Limb (tissue), 2 donors: ENCODE results near the gene HESX1.

Experiments used
- DNase-seq, 2 donors: peaks; one replicate each; pipeline ENCODE4 v3.0.0-alpha.2; 2016; ENCODE audit errors: extremely low spot score in 2 of 2

HESX1 gene

GRCh38 chr3:57168151-57168550 is 31.6 kb downstream of the HESX1 start:
- DNase-seq = no peak

GRCh38 chr3:57166660-57167059 is 33.1 kb downstream of the HESX1 start:
- DNase-seq = no peak

DNA sequence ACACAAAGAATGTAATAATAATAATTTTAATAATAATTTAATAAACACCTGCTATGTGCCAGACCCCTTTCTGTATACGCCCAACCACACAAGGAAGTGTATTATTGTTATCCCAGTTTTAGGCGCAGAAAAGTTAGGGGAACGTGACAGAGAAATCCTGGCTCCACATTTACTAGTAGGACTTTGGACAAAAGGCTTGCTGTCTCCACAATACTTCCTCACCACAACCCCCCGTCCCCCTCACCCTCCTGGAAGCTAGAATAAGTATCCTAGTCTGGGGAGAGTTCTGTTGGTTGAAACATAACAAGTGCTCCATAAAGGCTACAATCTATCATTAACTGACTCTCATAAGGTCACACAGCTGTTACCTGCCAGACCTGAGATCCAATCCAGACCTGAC is 34.1 kb downstream of the HESX1 start:
- no peak for DNase-seq

- DNase-seq = peak; percentile 92 to 94
Measured at GRCh38 chr3:57164657-57165573, 34.9 kb downstream of the HESX1 start, which contains the start of gene IL17RD. TSS of gene IL17RD (minus strand) at chr3:57165353. CDS start at chr3:57165286, 67 bp downstream.

DNA sequence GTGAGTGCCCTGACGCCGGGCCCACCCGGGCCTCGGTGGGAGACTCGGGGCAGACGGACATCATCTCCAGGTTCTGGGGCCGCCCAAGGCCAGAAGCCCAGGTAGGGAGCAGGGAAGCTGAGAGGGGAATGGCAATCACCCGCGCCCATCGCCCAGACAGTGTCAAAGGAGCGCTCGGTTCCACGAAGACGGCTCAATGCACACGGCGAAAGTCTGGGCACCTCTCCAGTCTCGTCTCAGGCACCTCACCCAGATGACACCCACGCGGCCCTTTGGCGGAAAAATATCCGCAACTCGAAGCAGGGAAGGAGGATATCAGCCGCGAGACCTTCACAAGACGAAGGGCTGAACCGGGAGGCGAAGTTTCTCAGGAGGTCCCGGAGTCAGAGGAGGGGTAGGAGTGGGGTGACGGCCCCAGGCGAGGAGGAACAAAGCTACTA is 35.5 kb downstream of the HESX1 start:
- no peak for DNase-seq

GRCh38 chr3:57163751-57164150 is 36.0 kb downstream of the HESX1 start:
- DNase-seq = no peak

DNA sequence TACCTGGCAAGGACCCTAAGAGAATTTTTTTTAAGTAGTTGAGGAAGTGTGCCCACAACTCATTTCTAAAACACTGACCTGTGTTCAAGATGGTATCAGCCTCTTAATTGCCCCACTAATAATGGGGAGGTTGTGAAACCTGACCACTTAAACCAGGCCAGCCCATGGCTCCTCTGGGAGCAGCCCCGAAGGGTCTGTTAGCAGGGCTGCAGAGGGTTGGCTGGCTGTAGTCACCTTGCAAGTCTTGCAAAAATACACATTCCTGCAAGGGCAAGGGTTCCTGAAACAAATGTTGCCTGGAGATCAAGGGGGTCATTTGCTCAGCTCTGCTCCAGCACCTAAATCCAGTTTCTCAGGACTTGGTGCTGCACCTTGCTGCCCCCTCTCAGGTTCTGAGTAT is 37.9 kb downstream of the HESX1 start:
- DNase-seq = no peak

DNA sequence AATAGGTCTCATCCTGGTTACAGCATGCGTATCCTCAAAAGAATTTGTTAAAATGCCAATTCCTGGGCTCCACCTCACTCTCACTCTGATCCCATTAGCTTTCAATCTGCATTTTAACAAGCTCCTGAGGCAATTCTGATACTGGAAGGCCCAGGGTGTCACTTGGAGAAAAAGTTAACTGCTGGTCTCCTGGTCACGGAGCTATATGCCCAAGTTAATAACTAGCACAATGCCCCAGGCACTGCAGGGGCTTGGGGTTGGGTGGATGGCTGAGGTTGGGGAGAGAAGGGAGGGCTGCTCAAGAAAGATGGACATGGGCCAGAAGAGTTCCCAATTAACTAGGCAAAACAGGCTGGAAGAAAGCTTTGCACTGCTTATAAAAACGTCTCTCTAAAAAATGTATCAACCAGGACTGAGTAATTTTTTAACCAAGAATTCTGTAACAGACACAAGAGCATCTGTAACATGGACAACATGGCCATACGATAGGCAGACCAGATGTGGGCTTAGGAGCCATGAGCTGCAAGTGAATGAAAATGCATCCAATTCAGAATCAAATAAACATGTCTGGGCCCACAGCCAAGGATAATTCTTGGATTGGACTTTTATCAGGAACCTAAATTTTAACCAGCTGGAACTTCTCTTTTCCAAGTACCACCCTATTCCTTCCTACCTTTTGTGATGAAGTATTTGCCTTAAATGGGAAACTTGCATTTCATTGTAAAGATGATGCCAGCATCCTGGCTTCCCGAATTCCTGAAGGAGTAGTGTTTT is 38.8 kb downstream of the HESX1 start:
- DNase-seq = peak in 1 of 2 donors; percentile 84

DNA sequence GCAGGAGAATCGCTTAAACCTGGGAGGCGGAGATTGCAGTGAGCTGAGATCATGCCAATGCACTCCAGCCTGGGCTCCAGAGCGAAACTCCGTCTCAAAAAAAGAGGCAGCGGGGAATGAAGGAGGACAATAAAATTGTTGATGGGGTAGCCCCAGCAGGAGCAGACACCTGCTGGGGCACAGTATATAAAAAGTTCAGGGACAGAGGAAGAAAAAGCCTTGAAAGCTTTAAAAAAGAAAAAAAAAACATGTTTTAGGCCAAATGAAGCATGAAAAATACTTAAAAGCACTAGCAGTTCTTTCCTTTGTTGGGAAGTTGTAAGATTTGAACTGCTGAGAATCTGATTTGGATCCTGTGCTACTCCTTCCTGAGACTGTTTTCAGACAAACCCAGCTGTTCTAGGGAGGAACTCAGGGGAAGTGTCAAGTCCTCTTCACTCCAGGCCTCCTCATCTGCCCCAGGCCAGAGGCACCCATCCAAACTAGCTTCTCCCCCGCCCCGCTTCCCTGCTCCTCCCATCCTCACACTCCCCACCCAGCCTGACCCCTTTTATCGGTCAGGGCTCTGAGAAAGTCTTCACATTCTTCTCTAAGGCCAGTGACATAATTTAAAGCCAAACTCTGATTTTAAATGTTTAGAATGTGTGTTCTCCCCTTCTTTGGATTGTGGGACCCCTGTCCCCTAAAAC is 39.6 kb downstream of the HESX1 start:
- no peak for DNase-seq

DNA sequence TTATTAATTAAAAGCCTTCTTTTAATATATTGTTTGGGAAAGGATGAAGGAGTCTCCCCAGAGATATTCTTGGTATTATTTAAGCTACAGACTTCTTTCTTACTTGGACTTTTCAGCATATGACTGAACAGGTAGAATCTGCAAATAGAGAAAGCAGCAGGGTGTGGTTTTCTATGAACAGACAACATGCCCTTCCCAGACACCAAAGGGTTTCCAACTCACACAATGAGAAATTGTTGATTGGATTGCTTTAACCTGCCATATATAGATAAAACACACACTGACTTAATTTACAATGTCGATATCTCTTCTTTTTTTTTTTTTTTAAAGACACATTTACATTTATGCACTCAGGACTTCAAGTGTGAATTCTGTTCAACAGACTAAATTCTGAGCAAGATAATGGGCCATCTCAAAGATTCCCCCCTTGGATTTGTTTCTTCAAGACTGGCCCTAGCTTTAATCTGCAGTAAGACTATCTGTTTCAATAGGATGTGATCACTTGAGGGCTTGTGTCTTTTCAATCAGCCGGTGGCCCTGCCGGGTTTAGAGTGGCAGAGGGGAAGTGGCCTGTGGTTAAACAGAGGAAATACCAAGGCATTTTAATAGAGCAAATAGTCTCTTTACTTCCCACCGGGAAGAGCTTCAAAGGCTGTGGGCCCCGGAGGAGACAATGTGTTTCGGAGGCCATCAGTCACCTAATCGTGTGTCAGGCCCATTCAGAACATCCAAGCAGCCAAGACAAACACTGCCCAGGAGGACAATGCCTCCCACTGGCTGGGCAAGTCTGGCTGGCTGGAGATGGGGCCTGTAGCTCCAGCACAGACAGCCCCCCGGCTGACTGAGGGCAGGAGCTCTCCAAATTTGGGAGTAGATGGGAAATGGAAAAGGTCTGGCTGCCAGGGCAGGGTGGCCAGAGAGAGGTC is 40.7 kb downstream of the HESX1 start:
- DNase-seq = no peak

DNA sequence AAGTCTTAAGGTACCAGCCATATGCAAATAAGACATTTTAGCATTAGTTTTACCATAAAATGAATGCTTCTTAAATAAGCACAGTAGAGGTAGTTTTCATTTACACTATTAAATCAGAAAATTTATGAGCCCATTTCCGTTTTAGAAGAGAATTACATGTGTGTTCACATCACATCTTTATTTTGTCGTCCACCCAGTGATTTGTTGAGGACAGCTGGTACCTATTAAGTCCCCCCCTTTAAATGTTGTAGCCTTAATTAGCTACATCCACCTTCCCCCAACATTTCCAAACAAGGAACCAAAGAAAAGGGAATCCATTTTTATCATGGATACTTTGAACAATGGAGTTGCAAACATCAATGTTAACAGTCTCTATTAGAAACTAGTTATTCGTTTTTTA is 41.5 kb downstream of the HESX1 start:
- no peak for DNase-seq

DNA sequence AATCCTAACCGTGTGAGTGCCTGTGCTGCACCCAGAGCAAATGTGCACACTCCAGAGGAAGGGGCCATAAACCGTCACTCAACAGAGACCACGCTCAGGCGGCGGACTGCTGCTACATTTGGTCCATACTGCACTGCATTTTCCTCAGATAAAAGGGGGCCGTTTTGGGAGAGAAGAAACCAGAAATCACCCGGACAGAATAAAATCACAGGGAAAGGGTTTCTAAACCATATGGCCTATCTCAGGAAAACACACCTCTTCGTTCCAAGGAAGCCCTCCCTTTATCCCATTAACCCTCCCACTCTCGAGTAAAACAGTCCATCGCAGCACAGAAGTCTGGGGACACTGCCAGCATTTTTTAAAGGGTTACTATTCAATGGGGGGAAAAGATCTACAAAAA is 42.2 kb downstream of the HESX1 start:
- DNase-seq = peak in 1 of 2 donors; percentile 73

DNA sequence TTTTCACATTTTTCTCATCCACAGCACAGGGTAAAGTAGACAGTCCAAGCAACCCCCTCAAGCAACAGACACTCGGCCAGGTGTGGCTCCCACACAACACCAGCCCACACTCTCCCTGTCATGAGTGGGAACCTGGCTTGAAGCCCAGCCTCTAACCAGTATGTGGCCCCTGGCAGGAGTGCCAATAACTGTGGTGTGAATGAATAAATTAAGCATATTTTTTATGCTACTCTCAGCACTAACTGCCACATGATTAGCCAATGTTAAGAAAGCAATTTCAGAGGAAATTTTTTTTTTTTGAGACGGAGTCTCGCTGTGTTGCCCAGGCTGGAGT is 44.5 kb downstream of the HESX1 start:
- DNase-seq = no peak

GRCh38 chr3:57154470-57155309 is 45.1 kb downstream of the HESX1 start:
- no peak for DNase-seq

DNA sequence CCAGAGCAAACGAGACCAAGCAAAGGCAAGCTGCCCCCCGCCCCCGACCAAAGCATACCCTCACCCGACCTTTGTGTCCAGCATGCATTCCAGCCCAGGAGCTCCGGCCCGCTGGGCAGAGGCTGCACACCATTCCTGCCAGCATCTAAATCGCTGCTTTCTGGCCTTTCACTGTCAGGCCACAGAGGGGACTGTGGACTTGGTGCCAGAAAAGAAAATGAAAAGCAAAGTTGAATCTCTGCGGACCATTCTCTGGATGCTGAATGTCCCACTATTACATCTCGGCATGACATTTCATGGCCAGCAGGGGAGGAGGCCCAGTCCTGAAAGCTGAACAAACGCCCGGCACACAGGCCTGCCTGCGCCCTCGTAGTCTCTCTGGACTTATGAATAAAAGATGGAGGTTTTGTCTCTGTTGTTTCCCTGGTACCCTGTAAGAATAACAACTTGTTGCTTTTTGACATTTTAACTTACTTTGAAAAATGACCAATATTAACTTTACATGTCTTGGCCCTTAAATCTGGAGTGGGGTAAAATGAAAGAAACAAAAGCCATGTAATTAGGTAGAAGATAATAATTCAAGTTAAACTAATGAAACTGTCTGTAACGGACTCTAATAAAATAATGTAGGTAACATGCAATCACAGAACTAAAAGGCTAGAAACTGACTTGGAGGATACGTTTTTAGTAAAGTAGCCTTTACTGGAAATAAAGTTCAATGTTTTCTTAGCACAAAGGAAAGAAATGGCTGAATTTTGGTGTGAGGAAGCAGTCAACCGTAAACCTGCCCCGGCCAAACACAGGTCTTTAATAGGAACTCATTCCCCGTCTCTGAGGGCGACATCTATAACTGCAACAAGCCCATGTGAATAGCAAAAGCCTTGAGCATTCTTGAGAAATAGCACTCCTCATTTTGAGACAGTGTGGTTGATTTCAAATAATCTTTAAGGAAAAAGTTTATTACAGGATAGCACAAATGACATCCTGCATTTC is 47.3 kb downstream of the HESX1 start:
- DNase-seq = peak in 1 of 2 donors; percentile 49

GRCh38 chr3:57151749-57152148 is 48.0 kb downstream of the HESX1 start:
- no peak for DNase-seq

DNA sequence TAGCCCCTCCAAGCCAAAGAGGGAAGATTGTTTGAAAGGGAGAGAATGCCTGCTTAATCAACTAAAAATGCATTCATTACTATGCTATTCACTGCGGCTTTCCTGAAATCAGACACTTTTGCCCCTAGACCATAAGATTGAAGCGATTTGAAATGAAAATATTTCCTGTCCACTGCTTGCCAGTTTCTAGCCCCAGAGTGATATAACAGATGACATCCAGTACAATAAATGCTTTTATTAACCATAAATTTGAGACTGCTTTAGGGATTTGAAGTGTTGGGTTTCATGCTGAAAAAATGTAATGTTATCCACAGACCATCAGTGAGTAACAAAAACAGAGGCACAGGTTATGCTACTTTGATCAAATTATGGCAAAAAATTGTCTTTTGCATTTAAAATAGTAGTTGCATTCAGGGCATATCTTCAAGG is 48.7 kb downstream of the HESX1 start:
- peak in 1 of 2 donors; percentile 80 for DNase-seq

DNA sequence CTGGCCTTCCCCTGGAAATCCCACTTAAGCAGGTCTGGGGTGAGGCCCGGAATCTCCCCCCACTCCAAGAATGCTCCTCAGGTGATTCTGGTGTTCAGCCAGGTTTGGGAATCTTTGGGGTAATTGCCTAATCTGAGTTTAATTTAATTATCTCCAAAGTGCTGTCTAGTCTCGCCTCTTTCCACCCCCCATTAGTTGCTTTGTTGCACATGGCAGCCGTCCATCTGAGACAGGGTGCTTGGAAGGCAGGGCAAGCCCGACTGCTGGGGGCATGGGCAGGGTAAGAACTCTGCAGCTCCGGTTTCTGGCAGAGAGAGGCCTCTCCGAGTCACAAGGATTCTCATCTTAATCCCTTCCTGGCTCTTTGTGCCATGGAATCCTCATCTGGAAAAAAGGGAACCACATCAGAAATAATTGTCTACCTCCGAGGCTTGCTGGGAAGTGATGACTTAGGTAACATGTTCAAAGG is 49.6 kb downstream of the HESX1 start:
- DNase-seq = no peak
